ENCODE results near the gene ALG14.

Gene ALG14

GRCh38 chr1:94979656-94980581, 92.8 kb downstream of the ALG14 start:
- no peaks in the 10 kb centered on the region for H3K36me3 ChIP-seq (ENCODE audit: insufficient read depth, low read length)
- no peak overlapping the region for H3K9ac ChIP-seq (ENCODE audit: low read depth, low read length)
- no peaks in the 10 kb centered on the region for H3K4me1 ChIP-seq (ENCODE audit: insufficient read depth, low read length)
- no peaks in the 10 kb centered on the region for H3K27me3 ChIP-seq (ENCODE audit: insufficient read depth, low read length)
- H3K4me3 ChIP-seq (ENCODE audit: low read length): no peak overlapping the region
- no peaks in the 10 kb centered on the region for H3K9me3 ChIP-seq (ENCODE audit: insufficient read depth, low read depth, low read length)
- 94% methylated on average over 6 of the region's 9 CpGs for WGBS
- no peak overlapping the region for H3K27ac ChIP-seq (ENCODE audit: low read depth, low read length)

GRCh38 chr1:94979131-94979530, 93.6 kb downstream of the ALG14 start:
- WGBS: 95% methylated on average over 5 of the region's 5 CpGs

GRCh38 chr1:94978401-94978800, 94.3 kb downstream of the ALG14 start:
- Histone ChIP-seq H3K27ac (ENCODE audit: low read depth, low read length) (no peak overlapping the region), H3K4me1 (ENCODE audit: insufficient read depth, low read length) (no peaks in the 10 kb centered on the region), H3K4me3 (ENCODE audit: low read length) (no peak overlapping the region), H3K36me3 (ENCODE audit: insufficient read depth, low read length) (no peaks in the 10 kb centered on the region), H3K9me3 (ENCODE audit: insufficient read depth, low read depth, low read length) (no peaks in the 10 kb centered on the region), H3K27me3 (ENCODE audit: insufficient read depth, low read length) (no peaks in the 10 kb centered on the region), H3K9ac (ENCODE audit: low read depth, low read length) (no peak overlapping the region)
- 90% methylated on average over 2 of the region's 2 CpGs for WGBS

More at GRCh38 chr1:94979131-94979530, 93.6 kb downstream of the ALG14 start:
- H3K9me3 ChIP-seq (ENCODE audit: insufficient read depth, low read depth, low read length): no peaks in the 10 kb centered on the region
- no peak overlapping the region for H3K9ac ChIP-seq (ENCODE audit: low read depth, low read length)
- H3K4me3 ChIP-seq (ENCODE audit: low read length): no peak overlapping the region
- no peaks in the 10 kb centered on the region for H3K27me3 ChIP-seq (ENCODE audit: insufficient read depth, low read length)
- H3K4me1 ChIP-seq (ENCODE audit: insufficient read depth, low read length): no peaks in the 10 kb centered on the region
- H3K27ac ChIP-seq (ENCODE audit: low read depth, low read length): no peak overlapping the region
- H3K36me3 ChIP-seq (ENCODE audit: insufficient read depth, low read length): no peaks in the 10 kb centered on the region

- no peak overlapping the region for H3K27ac ChIP-seq (ENCODE audit: low read depth, low read length)
- 91% methylated on average over 6 of the region's 6 CpGs for WGBS
Measured at GRCh38 chr1:94976971-94977548, 95.7 kb downstream of the ALG14 start.

GRCh38 chr1:94974824-94975223, 97.9 kb downstream of the ALG14 start:
- Histone ChIP-seq H3K9me3 (ENCODE audit: insufficient read depth, low read depth, low read length) (no peaks in the 10 kb centered on the region), H3K36me3 (ENCODE audit: insufficient read depth, low read length) (no peaks in the 10 kb centered on the region), H3K4me1 (ENCODE audit: insufficient read depth, low read length) (peaks cover 13% of the 10 kb centered on the region), H3K4me3 (ENCODE audit: low read length) (no peak overlapping the region), H3K27ac (ENCODE audit: low read depth, low read length) (no peak overlapping the region), H3K27me3 (ENCODE audit: insufficient read depth, low read length) (no peaks in the 10 kb centered on the region), H3K9ac (ENCODE audit: low read depth, low read length) (no peak overlapping the region)
- WGBS: 90% methylated on average over 1 of the region's 1 CpG

More at GRCh38 chr1:94976971-94977548, 95.7 kb downstream of the ALG14 start:
- no peak overlapping the region for H3K4me3 ChIP-seq (ENCODE audit: low read length)
- no peaks in the 10 kb centered on the region for H3K4me1 ChIP-seq (ENCODE audit: insufficient read depth, low read length)
- H3K9me3 ChIP-seq (ENCODE audit: insufficient read depth, low read depth, low read length): no peaks in the 10 kb centered on the region
- no peaks in the 10 kb centered on the region for H3K27me3 ChIP-seq (ENCODE audit: insufficient read depth, low read length)
- no peaks in the 10 kb centered on the region for H3K36me3 ChIP-seq (ENCODE audit: insufficient read depth, low read length)
- H3K9ac ChIP-seq (ENCODE audit: low read depth, low read length): no peak overlapping the region

- WGBS: no CpG with 5 or more reads among the region's 1 CpG
- Histone ChIP-seq H3K9ac (ENCODE audit: low read depth, low read length) (no peak overlapping the region), H3K27me3 (ENCODE audit: insufficient read depth, low read length) (no peaks in the 10 kb centered on the region), H3K9me3 (ENCODE audit: insufficient read depth, low read depth, low read length) (no peaks in the 10 kb centered on the region), H3K4me1 (ENCODE audit: insufficient read depth, low read length) (peaks cover 13% of the 10 kb centered on the region), H3K27ac (ENCODE audit: low read depth, low read length) (no peak overlapping the region), H3K36me3 (ENCODE audit: insufficient read depth, low read length) (no peaks in the 10 kb centered on the region), H3K4me3 (ENCODE audit: low read length) (no peak overlapping the region)
Measured at GRCh38 chr1:94974241-94974640, 98.5 kb downstream of the ALG14 start.

GRCh38 chr1:94973309-94973922, 99.3 kb downstream of the ALG14 start:
- Histone ChIP-seq H3K36me3 (ENCODE audit: insufficient read depth, low read length) (no peaks in the 10 kb centered on the region), H3K9ac (ENCODE audit: low read depth, low read length) (no peak overlapping the region), H3K27me3 (ENCODE audit: insufficient read depth, low read length) (no peaks in the 10 kb centered on the region), H3K4me3 (ENCODE audit: low read length) (no peak overlapping the region), H3K27ac (ENCODE audit: low read depth, low read length) (no peak overlapping the region), H3K4me1 (ENCODE audit: insufficient read depth, low read length) (peaks cover 13% of the 10 kb centered on the region), H3K9me3 (ENCODE audit: insufficient read depth, low read depth, low read length) (no peaks in the 10 kb centered on the region)
- 92% methylated on average over 8 of the region's 8 CpGs for WGBS

- H3K27ac ChIP-seq (ENCODE audit: low read depth, low read length): no peak overlapping the region
- WGBS: 89% methylated on average over 6 of the region's 6 CpGs
Measured at GRCh38 chr1:94971491-94971924, 101.2 kb downstream of the ALG14 start.

GRCh38 chr1:94970783-94971182, 102.0 kb downstream of the ALG14 start:
- H3K9ac ChIP-seq (ENCODE audit: low read depth, low read length): no peak overlapping the region
- no peaks in the 10 kb centered on the region for H3K36me3 ChIP-seq (ENCODE audit: insufficient read depth, low read length)
- no peaks in the 10 kb centered on the region for H3K9me3 ChIP-seq (ENCODE audit: insufficient read depth, low read depth, low read length)
- H3K27me3 ChIP-seq (ENCODE audit: insufficient read depth, low read length): no peaks in the 10 kb centered on the region
- peak overlapping the region; percentile 24; the same call in 1 of the 2 replicates for H3K27ac ChIP-seq (ENCODE audit: low read depth, low read length)
- 60% methylated on average over 2 of the region's 2 CpGs for WGBS
- peaks cover 13% of the 10 kb centered on the region for H3K4me1 ChIP-seq (ENCODE audit: insufficient read depth, low read length)
- no peak overlapping the region for H3K4me3 ChIP-seq (ENCODE audit: low read length)

More at GRCh38 chr1:94971491-94971924, 101.2 kb downstream of the ALG14 start:
- Histone ChIP-seq H3K9me3 (ENCODE audit: insufficient read depth, low read depth, low read length) (no peaks in the 10 kb centered on the region), H3K4me1 (ENCODE audit: insufficient read depth, low read length) (peaks cover 13% of the 10 kb centered on the region), H3K9ac (ENCODE audit: low read depth, low read length) (no peak overlapping the region), H3K4me3 (ENCODE audit: low read length) (no peak overlapping the region), H3K27me3 (ENCODE audit: insufficient read depth, low read length) (no peaks in the 10 kb centered on the region), H3K36me3 (ENCODE audit: insufficient read depth, low read length) (no peaks in the 10 kb centered on the region)

- Histone ChIP-seq H3K27ac (ENCODE audit: low read depth, low read length) (no peak overlapping the region), H3K36me3 (ENCODE audit: insufficient read depth, low read length) (no peaks in the 10 kb centered on the region), H3K9ac (ENCODE audit: low read depth, low read length) (no peak overlapping the region), H3K4me1 (ENCODE audit: insufficient read depth, low read length) (peaks cover 13% of the 10 kb centered on the region), H3K27me3 (ENCODE audit: insufficient read depth, low read length) (no peaks in the 10 kb centered on the region), H3K4me3 (ENCODE audit: low read length) (no peak overlapping the region), H3K9me3 (ENCODE audit: insufficient read depth, low read depth, low read length) (no peaks in the 10 kb centered on the region)
- 95% methylated on average over 5 of the region's 6 CpGs for WGBS
Measured at GRCh38 chr1:94969137-94969536, 103.6 kb downstream of the ALG14 start.

- H3K36me3 ChIP-seq (ENCODE audit: insufficient read depth, low read length): no peaks in the 10 kb centered on the region
- no peak overlapping the region for H3K27ac ChIP-seq (ENCODE audit: low read depth, low read length)
- peaks cover 6% of the 10 kb centered on the region for H3K4me1 ChIP-seq (ENCODE audit: insufficient read depth, low read length)
- no peaks in the 10 kb centered on the region for H3K27me3 ChIP-seq (ENCODE audit: insufficient read depth, low read length)
- no peak overlapping the region for H3K4me3 ChIP-seq (ENCODE audit: low read length)
- no CpG with 5 or more reads among the region's 1 CpG for WGBS
- H3K9ac ChIP-seq (ENCODE audit: low read depth, low read length): no peak overlapping the region
- H3K9me3 ChIP-seq (ENCODE audit: insufficient read depth, low read depth, low read length): no peaks in the 10 kb centered on the region
Measured at GRCh38 chr1:94966033-94966432, 106.7 kb downstream of the ALG14 start.
